ENCODE measurements around the gene SH3D19.
"Not testable (repeated sequence)": the region's sequence is repeated elsewhere in the genome, so short reads cannot be mapped to it uniquely, and the experiment has no call there.

- TF ChIP-seq CTCF (conservative IDR thresholded peaks at IDR 0.05); EZH2 (IDR thresholded peaks at IDR 0.05; ENCODE audit: low read depth): not testable (repeated sequence)
Observed at GRCh38 chr4:151268905-151269304, 56.5 kb downstream of the SH3D19 start.

Data from PC-9 (cell line).